Measurements from ENCODE around the gene NPDC1. TPM values are rescaled to one million over a fixed set of nuclear protein-coding genes. Genes with fewer than 3 reads are reported as not detected.

The NPDC1 gene
- total and polyA plus RNA-seq, 2 of the 8 experiments (the other 6 are each of a cell fraction or from before 2014, with no cell fraction given), result 26.2 to 44.1 TPM

GRCh38 chr9:136996361-136997292 is 49.4 kb downstream of the NPDC1 start, which contains the start of gene CLIC3:
CLIC3 (minus strand) TSS chr9:136996568; CDS start chr9:136996543, 25 bp downstream.
- H4K91ac ChIP-seq (replicated peaks; ENCODE audit: insufficient read length, low read length), result peak within 1 kb of the TSS; percentile 41
- H2BK12ac ChIP-seq (ENCODE audit: low read depth, low read length), result peak within 1 kb of the TSS; percentile 60; the same call in 1 of the 2 replicates
- no peak within 1 kb of the TSS for H3K56ac ChIP-seq (replicated peaks; ENCODE audit: insufficient read length, low read depth, low read length)
- no peaks in the 10 kb centered on the region for H3K79me1 ChIP-seq (ENCODE audit: low read depth, low read length)
- peaks cover 17% of the 10 kb centered on the region for H3K23me2 ChIP-seq (ENCODE audit: low read depth, low read length)
- no peaks in the 10 kb centered on the region for H3K79me2 ChIP-seq (ENCODE audit: control insufficient read depth in 1 of 2, insufficient read depth in 2 of 2, low read length in 2 of 2)
- no peaks in the 10 kb centered on the region for H3K9me3 ChIP-seq (ENCODE audit: insufficient read depth in 2 of 2, low read depth in 1 of 2, low read length in 1 of 2)
- no peak within 1 kb of the TSS for H4K8ac ChIP-seq (ENCODE audit: extremely low read depth, insufficient read depth, low read length)
- DNase-seq (ENCODE audit: low read depth in 1 of 2, low spot score in 2 of 2) (peak in 1 of 2 experiments; percentile 74), FAIRE-seq (no peak)
- H3K4ac ChIP-seq (replicated peaks; ENCODE audit: insufficient read length, low read depth, low read length), result no peak within 1 kb of the TSS
- no peak within 1 kb of the TSS for H3K27ac ChIP-seq (ENCODE audit: low read depth, low read length)
- no peak within 1 kb of the TSS for H2BK20ac ChIP-seq (ENCODE audit: low read length)
- H2BK15ac ChIP-seq (ENCODE audit: low read length), result peak within 1 kb of the TSS; percentile 95; the same call in 1 of the 2 replicates
- H3K27me3 ChIP-seq (replicated peaks in 1 of 4; ENCODE audit: control insufficient read depth in 3 of 4, extremely low read depth in 1 of 4, insufficient read depth in 3 of 4, low read length in 3 of 4), result no peaks in the 10 kb centered on the region; a peak in 1 of 7 replicates
- no peak within 1 kb of the TSS for H2AFZ ChIP-seq (ENCODE audit: low read length)
- H3K4me2 ChIP-seq (ENCODE audit: insufficient read depth in 1 of 2, low read depth in 2 of 2, low read length in 2 of 2), result peak within 1 kb of the TSS; percentile 47 to 77
- WGBS, 2 experiments (ENCODE audit: extremely low coverage in 1 of 2, insufficient coverage in 1 of 2, insufficient read length in 1 of 2, insufficient replicate concordance in 2 of 2, low coverage in 1 of 2, low lambda C conversion rate in 2 of 2, missing lambda C conversion rate in 1 of 2), result 27% methylated on average over 33 of the region's 35 CpGs; no CpG with 5 or more reads in 1 of the 2 experiments
- no peak within 1 kb of the TSS; the same call in 1 of the 2 replicates for H3K18ac ChIP-seq (ENCODE audit: extremely low read depth, low read length)
- no peak within 1 kb of the TSS for H3K23ac ChIP-seq (ENCODE audit: insufficient read length)
- no peak within 1 kb of the TSS for H4K5ac ChIP-seq (ENCODE audit: insufficient read length, low read depth, low read length)
- no peak within 1 kb of the TSS for H3K9ac ChIP-seq (replicated peaks in 1 of 4; ENCODE audit: extremely low read depth in 1 of 4, low read depth in 3 of 4, low read length in 3 of 4)
- no peak within 1 kb of the TSS for H2BK120ac ChIP-seq (replicated peaks; ENCODE audit: low read depth, low read length)
- peak within 1 kb of the TSS in 2 of 4 experiments; percentile 1 to 50; a peak in 3 of 8 replicates for H3K4me3 ChIP-seq (ENCODE audit: extremely low read depth in 1 of 4, insufficient read depth in 2 of 4, low read depth in 3 of 4, low read length in 4 of 4)
- CTCF ChIA-PET (ENCODE audit: partially characterized antibody), result interaction anchor here (1.0 to 5.6 kb wide), 16 partner anchors 9 to 178 kb away, joined by 3 to 29 read pairs (median 4); partner anchors contain the start of genes ABCA2, FUT7, LCNL1 and PTGDS
- no peak within 1 kb of the TSS for H2AK5ac ChIP-seq (ENCODE audit: low read depth, low read length)
- H3K14ac ChIP-seq (ENCODE audit: insufficient read length), result no peak within 1 kb of the TSS
- peaks cover 0 to 20% (median 11%) of the 10 kb centered on the region in 4 experiments; a peak in 6 of 7 replicates for H3K4me1 ChIP-seq (replicated peaks in 1 of 4; ENCODE audit: control insufficient read depth in 3 of 4, insufficient read depth in 4 of 4, low read length in 3 of 4)
- POLR2A ChIA-PET (ENCODE audit: partially characterized antibody), result interaction anchor here (0.8 to 1.4 kb wide), 6 partner anchors 11 to 152 kb away, joined by 3 to 5 read pairs (median 3); no protein-coding TSS in a partner anchor
- H4K20me1 ChIP-seq (replicated peaks in 1 of 2; ENCODE audit: control insufficient read depth in 1 of 2, insufficient read depth in 2 of 2, low read length in 2 of 2), result peaks cover 0 to 2% of the 10 kb centered on the region in 2 experiments
- H3K36me3 ChIP-seq (ENCODE audit: control insufficient read depth in 2 of 4, insufficient read depth in 4 of 4, low read length in 3 of 4), result peaks cover 0 to 2% (median 0%) of the 10 kb centered on the region in 4 experiments; a peak in 1 of 8 replicates
- peak within 1 kb of the TSS; percentile 35; the same call in 1 of the 2 replicates for H2BK5ac ChIP-seq (ENCODE audit: low read depth, low read length)
- no peak for TF ChIP-seq HDAC2 (IDR thresholded peaks at IDR 0.05; ENCODE audit: borderline replicate concordance in 1 of 2, low read depth in 2 of 2, low read length in 2 of 2)
- peak; percentile 4; the same call in 1 of the 2 replicates for TF ChIP-seq TEAD4 (IDR thresholded peaks at IDR 0.05; ENCODE audit: low read depth, low read length)
- TF ChIP-seq NANOG (IDR thresholded peaks at IDR 0.05; ENCODE audit: insufficient read depth, low read depth, low read length, poor library complexity, severe bottlenecking), result no peak
- TF ChIP-seq ASH2L (IDR thresholded peaks at IDR 0.05; ENCODE audit: low read length), result no peak
- TF ChIP-seq GABPA (IDR thresholded peaks at IDR 0.05; ENCODE audit: borderline replicate concordance, insufficient read depth, low read length), result 0 out of 2 replicates have a peak, but pooled peaks have one; percentile 41
- TF ChIP-seq KDM4A (IDR thresholded peaks at IDR 0.05; ENCODE audit: low read depth, low read length, severe bottlenecking), result peak; percentile 53
- no peak for TF ChIP-seq CREB1 (IDR thresholded peaks at IDR 0.05)
- no peak for TF ChIP-seq SAP30 (IDR thresholded peaks at IDR 0.05; ENCODE audit: insufficient read depth, insufficient replicate concordance, low read length)
- TF ChIP-seq PHF8 (conservative IDR thresholded peaks at IDR 0.05; ENCODE audit: low read depth, low read length), result no peak
- no peak for TF ChIP-seq HDAC6 (IDR thresholded peaks at IDR 0.05; ENCODE audit: low read depth, low read length)
